SK-N-MC (cell line): ENCODE measurements around the gene VRK2.

ENCODE experiments used
- EZH2 ChIP-seq: fragments of 200-600 bp; sonication (generic); IDR thresholded peaks from one replicate; pipeline ENCODE4 v1.6.1; 2017; ENCODE audit warnings: antibody characterized with exemption
- POLR2AphosphoS5 ChIP-seq: IDR thresholded peaks from 2 replicates; pipeline ENCODE4 v1.6.1; 2012; ENCODE audit warnings: mild to moderate bottlenecking, low read depth, low read length, borderline replicate concordance

- TF ChIP-seq EZH2 (no peak), POLR2AphosphoS5 (no peak)
These were observed 51.9 kb downstream of the VRK2 start for GRCh38 chr2:58098254-58099095.
